ENCODE results near the gene TENT5D.
"Not testable (repeated sequence)": the region's sequence is repeated elsewhere in the genome, so short reads cannot be mapped to it uniquely, and the experiment has no call there.

TENT5D gene

GRCh38 chrX:80420147-80420546, at the start of gene TENT5D:
TSS of gene TENT5D (plus strand) at chrX:80420447. CDS start at chrX:80442540, 22,093 bp downstream.
- no peak for DNase-seq

GRCh38 chrX:80385651-80386050, 34.6 kb upstream of the TENT5D start:
- DNase-seq = not testable (repeated sequence)

- DNase-seq = no peak
Observed at GRCh38 chrX:80388206-80388605, 32.0 kb upstream of the TENT5D start.

GRCh38 chrX:80412042-80412441, 8.2 kb upstream of the TENT5D start:
- DNase-seq = no peak

- no peak for DNase-seq
Observed at GRCh38 chrX:80423000-80423399, 2.8 kb downstream of the TENT5D start.

- DNase-seq = no peak
Observed at GRCh38 chrX:80423744-80424143, 3.5 kb downstream of the TENT5D start.

GRCh38 chrX:80430826-80431504, 10.7 kb downstream of the TENT5D start:
- no peak for DNase-seq

GRCh38 chrX:80431505-80431832, 11.2 kb downstream of the TENT5D start:
- no peak for DNase-seq

GRCh38 chrX:80432441-80432840, 12.2 kb downstream of the TENT5D start:
- no peak for DNase-seq

- no peak for DNase-seq
Observed at GRCh38 chrX:80432863-80433262, 12.6 kb downstream of the TENT5D start.

- not testable (repeated sequence) for DNase-seq
Observed at GRCh38 chrX:80468166-80468565, 47.9 kb downstream of the TENT5D start.

- no peak for DNase-seq
Observed at GRCh38 chrX:80471582-80471981, 51.3 kb downstream of the TENT5D start.

- DNase-seq = no peak
Observed at GRCh38 chrX:80485543-80485942, 65.3 kb downstream of the TENT5D start.

GRCh38 chrX:80486299-80486698, 66.1 kb downstream of the TENT5D start:
- no peak for DNase-seq

- DNase-seq = no peak
Observed at GRCh38 chrX:80489166-80489565, 68.9 kb downstream of the TENT5D start.

All from DMS79 (cell line).